ENCODE data around the gene SEBOX.

GRCh38 chr17:28390984-28391383 lies 26.0 kb upstream of the SEBOX start:
- no peak for TF ChIP-seq POLR2A (IDR thresholded peaks at IDR 0.05; ENCODE audit: low read length)
- TF ChIP-seq GATA1 (IDR thresholded peaks at IDR 0.05; ENCODE audit: low read depth, low read length), result no peak
